ENCODE results near the gene NT5C1B.
A peak's percentile ranks its signal among the peaks of the same experiment; 100 is the strongest.

Gene NT5C1B

DNA sequence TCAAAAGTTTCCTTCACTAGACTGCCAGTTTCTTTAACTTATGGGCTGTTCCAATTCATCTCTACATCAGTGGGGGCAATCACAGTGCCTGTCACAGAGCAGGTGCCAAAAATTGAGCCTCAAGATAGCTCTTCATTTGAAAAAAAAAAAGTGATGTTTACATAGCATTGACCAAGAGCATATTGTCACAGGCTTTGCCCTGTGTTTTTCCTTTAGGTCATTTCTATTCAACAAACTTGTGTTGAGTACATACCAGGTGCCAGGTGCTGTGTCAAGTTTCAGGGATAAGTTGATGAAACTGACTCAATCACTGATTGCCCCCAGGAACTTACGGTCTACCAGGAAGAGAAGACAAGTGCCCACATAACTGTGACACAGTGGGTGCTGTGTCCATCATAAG lies 22.2 kb upstream of the NT5C1B start:
- no peaks in the 10 kb centered on the region for H3K9me3 ChIP-seq (ENCODE audit: control insufficient read depth, low read length)
- H3K4me2 ChIP-seq (ENCODE audit: low read length) = no peak overlapping the region
- H2AFZ ChIP-seq = peak overlapping the region; percentile 70
- H3K27ac ChIP-seq = no peak overlapping the region
- no peaks in the 10 kb centered on the region for H3K36me3 ChIP-seq (ENCODE audit: control insufficient read depth, insufficient read depth, low read length)
- H3K79me2 ChIP-seq = no peaks in the 10 kb centered on the region
- TF ChIP-seq, protein P1, sequence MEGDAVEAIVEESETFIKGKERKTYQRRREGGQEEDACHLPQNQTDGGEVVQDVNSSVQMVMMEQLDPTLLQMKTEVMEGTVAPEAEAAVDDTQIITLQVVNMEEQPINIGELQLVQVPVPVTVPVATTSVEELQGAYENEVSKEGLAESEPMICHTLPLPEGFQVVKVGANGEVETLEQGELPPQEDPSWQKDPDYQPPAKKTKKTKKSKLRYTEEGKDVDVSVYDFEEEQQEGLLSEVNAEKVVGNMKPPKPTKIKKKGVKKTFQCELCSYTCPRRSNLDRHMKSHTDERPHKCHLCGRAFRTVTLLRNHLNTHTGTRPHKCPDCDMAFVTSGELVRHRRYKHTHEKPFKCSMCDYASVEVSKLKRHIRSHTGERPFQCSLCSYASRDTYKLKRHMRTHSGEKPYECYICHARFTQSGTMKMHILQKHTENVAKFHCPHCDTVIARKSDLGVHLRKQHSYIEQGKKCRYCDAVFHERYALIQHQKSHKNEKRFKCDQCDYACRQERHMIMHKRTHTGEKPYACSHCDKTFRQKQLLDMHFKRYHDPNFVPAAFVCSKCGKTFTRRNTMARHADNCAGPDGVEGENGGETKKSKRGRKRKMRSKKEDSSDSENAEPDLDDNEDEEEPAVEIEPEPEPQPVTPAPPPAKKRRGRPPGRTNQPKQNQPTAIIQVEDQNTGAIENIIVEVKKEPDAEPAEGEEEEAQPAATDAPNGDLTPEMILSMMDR (IDR thresholded peaks at IDR 0.05) = no peak
- H3K9ac ChIP-seq = no peak overlapping the region
- H3K4me1 ChIP-seq = peaks cover 10% of the 10 kb centered on the region
- H3K27me3 ChIP-seq (ENCODE audit: control insufficient read depth, insufficient read depth, low read length) = no peaks in the 10 kb centered on the region
- H3K4me3 ChIP-seq (ENCODE audit: low read depth, low read length) = no peak overlapping the region

DNA sequence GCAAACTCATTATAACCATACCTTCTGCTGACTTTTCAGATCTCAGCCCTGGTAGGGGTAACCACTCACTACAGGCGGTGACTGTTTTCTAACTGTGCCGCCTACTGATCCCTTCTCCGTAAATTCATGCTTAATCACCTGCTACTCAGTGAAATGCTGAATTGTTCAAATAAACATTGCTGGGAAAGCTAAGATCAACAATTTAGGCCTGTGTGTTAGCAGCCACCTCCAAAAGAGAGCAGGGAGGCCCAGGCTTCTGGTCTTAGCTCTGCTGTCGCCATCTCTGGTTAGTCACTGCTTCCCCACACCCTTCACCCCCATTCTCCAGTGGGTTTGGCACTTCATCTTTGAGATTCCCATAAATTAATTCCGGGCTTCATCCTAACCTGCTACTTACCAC lies 21.8 kb upstream of the NT5C1B start:
- H3K27ac ChIP-seq = no peak overlapping the region
- H3K36me3 ChIP-seq (ENCODE audit: control insufficient read depth, insufficient read depth, low read length) = no peaks in the 10 kb centered on the region
- no peak overlapping the region for H3K4me2 ChIP-seq (ENCODE audit: low read length)

DNA sequence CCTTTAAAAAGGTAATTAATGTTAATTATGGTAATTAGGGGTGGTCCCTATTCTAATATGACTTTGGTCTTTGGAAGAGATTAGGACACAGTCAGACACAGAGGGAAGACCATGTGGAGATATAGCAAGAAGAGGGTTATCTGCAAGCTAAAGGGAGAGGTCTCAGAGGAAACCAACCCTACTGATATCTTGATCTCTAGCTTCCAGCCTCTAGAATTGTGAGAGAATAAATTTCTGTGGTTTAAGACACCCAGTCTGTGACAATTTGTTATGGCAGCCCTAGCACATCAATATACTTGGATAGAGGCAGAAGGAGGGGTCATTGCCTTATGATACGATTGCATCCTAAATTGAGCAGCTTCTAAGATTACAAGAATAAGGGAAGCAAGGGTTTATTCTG lies 21.3 kb upstream of the NT5C1B start:
- no peak overlapping the region for H3K9ac ChIP-seq
- H3K36me3 ChIP-seq (ENCODE audit: control insufficient read depth, insufficient read depth, low read length) = no peaks in the 10 kb centered on the region
- H3K4me3 ChIP-seq (ENCODE audit: low read depth, low read length) = no peak overlapping the region
- peak overlapping the region; percentile 70 for H2AFZ ChIP-seq
- no peaks in the 10 kb centered on the region for H3K27me3 ChIP-seq (ENCODE audit: control insufficient read depth, insufficient read depth, low read length)
- TF ChIP-seq, protein P1 (IDR thresholded peaks at IDR 0.05) = no peak
- peaks cover 10% of the 10 kb centered on the region for H3K4me1 ChIP-seq
- H3K4me2 ChIP-seq (ENCODE audit: low read length) = no peak overlapping the region
- H3K79me2 ChIP-seq = no peaks in the 10 kb centered on the region
- no peaks in the 10 kb centered on the region for H3K9me3 ChIP-seq (ENCODE audit: control insufficient read depth, low read length)
- H3K27ac ChIP-seq = no peak overlapping the region

More for the DNA sequence above, 21.8 kb upstream of the NT5C1B start:
- H2AFZ ChIP-seq = peak overlapping the region; percentile 70
- H3K4me3 ChIP-seq (ENCODE audit: low read depth, low read length) = no peak overlapping the region
- no peaks in the 10 kb centered on the region for H3K27me3 ChIP-seq (ENCODE audit: control insufficient read depth, insufficient read depth, low read length)
- H3K79me2 ChIP-seq = no peaks in the 10 kb centered on the region
- H3K9me3 ChIP-seq (ENCODE audit: control insufficient read depth, low read length) = no peaks in the 10 kb centered on the region
- TF ChIP-seq, protein P1 (IDR thresholded peaks at IDR 0.05) = no peak
- peaks cover 10% of the 10 kb centered on the region for H3K4me1 ChIP-seq
- H3K9ac ChIP-seq = no peak overlapping the region

DNA sequence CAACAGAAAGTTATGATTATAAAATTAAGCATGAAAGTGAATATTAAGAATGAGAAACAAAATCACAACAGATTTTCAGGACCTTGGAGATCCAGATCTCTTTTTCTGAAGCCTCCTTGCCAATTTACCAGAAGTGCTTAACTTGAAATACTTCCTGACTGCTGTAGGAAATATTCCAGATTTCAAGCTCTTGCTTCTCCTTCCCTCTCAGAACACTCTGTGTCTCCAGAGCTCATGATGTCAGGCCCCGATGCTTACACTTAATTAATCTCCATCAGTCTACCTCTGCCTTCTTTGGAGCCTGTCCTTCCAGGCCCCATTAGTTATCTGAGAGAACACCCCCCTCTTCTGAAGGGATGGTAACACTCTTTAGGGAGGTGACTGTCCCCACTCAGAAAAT lies 20.7 kb upstream of the NT5C1B start:
- no peaks in the 10 kb centered on the region for H3K9me3 ChIP-seq (ENCODE audit: control insufficient read depth, low read length)
- H3K4me3 ChIP-seq (ENCODE audit: low read depth, low read length) = no peak overlapping the region
- H3K9ac ChIP-seq = no peak overlapping the region
- H3K4me1 ChIP-seq = peaks cover 10% of the 10 kb centered on the region
- no peak overlapping the region for H2AFZ ChIP-seq
- no peaks in the 10 kb centered on the region for H3K27me3 ChIP-seq (ENCODE audit: control insufficient read depth, insufficient read depth, low read length)
- no peak overlapping the region for H3K27ac ChIP-seq
- no peak overlapping the region for H3K4me2 ChIP-seq (ENCODE audit: low read length)
- TF ChIP-seq, protein P1 (IDR thresholded peaks at IDR 0.05) = no peak
- H3K79me2 ChIP-seq = no peaks in the 10 kb centered on the region
- no peaks in the 10 kb centered on the region for H3K36me3 ChIP-seq (ENCODE audit: control insufficient read depth, insufficient read depth, low read length)

DNA sequence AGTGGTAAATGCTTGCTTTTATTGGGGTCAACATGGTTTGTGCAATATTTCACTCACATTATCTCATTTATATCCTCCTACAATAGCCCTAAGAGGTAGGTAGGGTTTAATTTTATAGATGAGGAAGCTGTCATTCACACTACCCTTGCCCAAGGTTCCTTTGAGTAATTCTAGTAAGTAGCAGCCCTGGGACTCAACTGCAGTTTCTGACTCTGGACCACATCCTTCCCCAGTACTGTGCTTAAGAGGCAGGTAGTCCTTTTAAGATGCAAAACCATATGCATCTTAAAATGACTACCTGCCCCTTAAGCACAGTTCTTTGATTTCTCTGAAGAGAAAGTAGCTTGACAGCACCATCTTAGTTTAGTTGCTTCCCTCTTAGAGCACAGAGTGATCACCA lies 15.7 kb upstream of the NT5C1B start:
- Histone ChIP-seq H3K27ac (no peak overlapping the region), H2AFZ (no peak overlapping the region), H3K27me3 (ENCODE audit: control insufficient read depth, insufficient read depth, low read length) (no peaks in the 10 kb centered on the region), H3K79me2 (no peaks in the 10 kb centered on the region), H3K36me3 (ENCODE audit: control insufficient read depth, insufficient read depth, low read length) (no peaks in the 10 kb centered on the region), H3K4me3 (ENCODE audit: low read depth, low read length) (no peak overlapping the region), H3K9ac (no peak overlapping the region), H3K9me3 (ENCODE audit: control insufficient read depth, low read length) (no peaks in the 10 kb centered on the region), H3K4me1 (no peaks in the 10 kb centered on the region), H3K4me2 (ENCODE audit: low read length) (no peak overlapping the region)
- TF ChIP-seq, protein P1 (IDR thresholded peaks at IDR 0.05) = no peak
